RPMI7951 (cell line): ENCODE data around the gene SLC26A6. TPM values are rescaled to one million over a fixed set of nuclear protein-coding genes. Genes with fewer than 3 reads are reported as not detected.

ENCODE experiments used
- total RNA-seq: library from RNA; depleted of rRNA; stranded (reverse); fragments of >200 nt; shearing (Covaris generic); gene quantifications from 2 replicates; pipeline ENCODE4 v1.2.3, GENCODE V29; 2014; rRNA removed

SLC26A6 gene
- total RNA-seq, 1 experiment from 2014 or later: 32.3 TPM

Other genes starting within 250 kb of the SLC26A6 start
- 4.7 and 14.2 TPM in 2 replicates for gene PLXNB1, start 205.4 kb downstream of the SLC26A6 start, total RNA-seq
- 18.1 and 21.6 TPM in 2 replicates for gene CCDC51, start 195.3 kb downstream of the SLC26A6 start, total RNA-seq
- 726 and 838 TPM in 2 replicates for gene TMA7, start 195.2 kb downstream of the SLC26A6 start, total RNA-seq
- 10.7 and 14.3 TPM in 2 replicates for gene ATRIP, start 188.7 kb downstream of the SLC26A6 start, total RNA-seq
- 206 and 217 TPM in 2 replicates for gene SHISA5, start 131.3 kb downstream of the SLC26A6 start, total RNA-seq
- 41.2 and 56.9 TPM in 2 replicates for gene PFKFB4, start 78.7 kb downstream of the SLC26A6 start, total RNA-seq
- 4.3 and 7.2 TPM in 2 replicates for gene UCN2, start 71.7 kb downstream of the SLC26A6 start, total RNA-seq
- 110 and 141 TPM in 2 replicates for gene COL7A1, start 40.1 kb downstream of the SLC26A6 start, total RNA-seq
- gene UQCRC1, start 25.8 kb downstream of the SLC26A6 start, total RNA-seq: 393 and 540 TPM in 2 replicates
- gene TMEM89, start 13.7 kb downstream of the SLC26A6 start, total RNA-seq: not detected in 2 replicates
- gene CELSR3, start 27.4 kb upstream of the SLC26A6 start, total RNA-seq: 0.98 and 1.1 TPM in 2 replicates
- gene NCKIPSD, start 50.5 kb upstream of the SLC26A6 start, total RNA-seq: 25.7 and 29.6 TPM in 2 replicates
- 66.2 and 72.0 TPM in 2 replicates for gene IP6K2, start 81.8 kb upstream of the SLC26A6 start, total RNA-seq
- 35.8 and 38.7 TPM in 2 replicates for gene PRKAR2A, start 212.4 kb upstream of the SLC26A6 start, total RNA-seq